GM12873 (cell line): ENCODE measurements around the gene GNG13.

Experiments used
- TF ChIP-seq, protein P1 (sequence below): IDR thresholded peaks from 2 replicates; pipeline ENCODE4 v1.5.1; 2012; ENCODE audit warnings: low read depth, mild to moderate bottlenecking, moderate library complexity, low read length, control low read depth; ENCODE audit not compliant: insufficient read depth; ENCODE audit errors: missing control alignments

GNG13 gene

DNA sequence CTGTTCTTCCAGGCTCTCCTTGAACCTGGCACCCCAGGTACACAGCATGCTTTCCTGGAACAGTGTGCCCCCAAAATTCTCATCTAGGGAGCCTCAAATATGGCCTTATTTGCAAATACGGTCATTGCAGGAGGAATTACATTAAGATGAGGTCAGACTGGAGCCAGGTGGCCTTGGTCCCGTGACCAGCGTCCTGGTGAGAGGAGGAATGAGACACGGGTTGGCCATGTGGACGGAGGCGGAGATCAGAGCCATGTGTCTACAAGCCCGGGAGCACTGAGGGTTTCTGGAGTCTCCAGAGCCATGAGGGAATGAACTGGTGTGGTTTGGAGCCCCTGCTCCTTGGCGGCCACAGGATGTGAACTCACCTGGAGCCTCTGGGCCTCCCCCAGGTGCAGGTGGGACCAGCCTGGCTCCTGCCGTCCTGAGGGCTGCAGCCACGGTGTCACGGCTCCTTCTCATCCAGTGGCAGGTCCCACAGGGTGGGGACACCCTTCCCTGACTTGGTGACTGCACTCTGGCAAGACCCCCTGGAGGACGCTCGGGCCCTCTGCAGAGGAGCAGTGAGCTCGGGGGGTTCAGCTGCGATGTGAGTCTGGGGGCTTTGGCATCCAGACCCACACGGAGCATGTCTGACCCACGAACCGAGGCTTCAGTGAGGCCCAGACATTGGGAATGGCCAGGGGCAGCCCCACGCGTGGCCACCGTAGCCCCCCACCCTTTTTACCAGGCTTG is 21.8 kb upstream of the GNG13 start:
- TF ChIP-seq, protein P1, sequence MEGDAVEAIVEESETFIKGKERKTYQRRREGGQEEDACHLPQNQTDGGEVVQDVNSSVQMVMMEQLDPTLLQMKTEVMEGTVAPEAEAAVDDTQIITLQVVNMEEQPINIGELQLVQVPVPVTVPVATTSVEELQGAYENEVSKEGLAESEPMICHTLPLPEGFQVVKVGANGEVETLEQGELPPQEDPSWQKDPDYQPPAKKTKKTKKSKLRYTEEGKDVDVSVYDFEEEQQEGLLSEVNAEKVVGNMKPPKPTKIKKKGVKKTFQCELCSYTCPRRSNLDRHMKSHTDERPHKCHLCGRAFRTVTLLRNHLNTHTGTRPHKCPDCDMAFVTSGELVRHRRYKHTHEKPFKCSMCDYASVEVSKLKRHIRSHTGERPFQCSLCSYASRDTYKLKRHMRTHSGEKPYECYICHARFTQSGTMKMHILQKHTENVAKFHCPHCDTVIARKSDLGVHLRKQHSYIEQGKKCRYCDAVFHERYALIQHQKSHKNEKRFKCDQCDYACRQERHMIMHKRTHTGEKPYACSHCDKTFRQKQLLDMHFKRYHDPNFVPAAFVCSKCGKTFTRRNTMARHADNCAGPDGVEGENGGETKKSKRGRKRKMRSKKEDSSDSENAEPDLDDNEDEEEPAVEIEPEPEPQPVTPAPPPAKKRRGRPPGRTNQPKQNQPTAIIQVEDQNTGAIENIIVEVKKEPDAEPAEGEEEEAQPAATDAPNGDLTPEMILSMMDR = no peak

DNA sequence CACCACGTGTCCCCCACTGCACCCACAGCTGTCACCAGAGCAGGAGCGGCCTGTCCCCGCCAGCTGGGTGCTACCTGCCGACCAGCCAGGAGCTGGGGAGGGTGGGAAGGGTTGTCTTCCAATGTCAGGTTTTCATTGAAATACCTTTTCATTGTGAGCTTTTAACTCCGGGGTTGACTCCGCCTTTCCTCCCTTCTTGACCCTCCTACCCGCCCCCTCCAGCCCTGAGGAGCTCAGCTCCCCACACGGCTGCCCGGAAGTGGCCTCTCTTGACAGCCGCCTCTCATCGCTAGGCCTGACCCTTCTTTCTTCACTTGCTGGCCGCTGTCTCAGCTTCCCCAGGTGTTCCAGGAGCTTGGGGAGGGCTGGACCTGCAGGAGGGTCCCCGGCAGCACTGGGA is 21.2 kb upstream of the GNG13 start:
- TF ChIP-seq, protein P1 = no peak

DNA sequence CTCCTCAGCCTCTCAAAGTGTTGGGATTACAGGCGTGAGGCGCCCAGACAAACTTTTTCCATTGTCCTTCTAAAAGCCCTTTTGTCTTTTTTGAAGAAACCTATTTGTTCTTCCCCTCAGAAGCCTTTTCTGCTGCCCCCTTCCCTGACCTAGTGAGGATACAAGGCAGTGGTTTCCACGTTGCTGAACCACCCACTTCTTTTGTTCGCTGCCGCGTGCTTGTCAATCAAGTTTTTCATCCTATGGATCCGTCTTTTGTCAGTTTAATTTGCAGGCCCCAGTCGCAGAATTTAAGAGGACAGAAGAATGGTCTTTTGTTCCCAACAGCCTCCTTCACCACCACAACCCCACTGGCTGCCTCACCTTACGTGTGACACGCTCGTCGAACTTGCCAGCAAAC is 20.2 kb upstream of the GNG13 start:
- TF ChIP-seq, protein P1 = no peak

DNA sequence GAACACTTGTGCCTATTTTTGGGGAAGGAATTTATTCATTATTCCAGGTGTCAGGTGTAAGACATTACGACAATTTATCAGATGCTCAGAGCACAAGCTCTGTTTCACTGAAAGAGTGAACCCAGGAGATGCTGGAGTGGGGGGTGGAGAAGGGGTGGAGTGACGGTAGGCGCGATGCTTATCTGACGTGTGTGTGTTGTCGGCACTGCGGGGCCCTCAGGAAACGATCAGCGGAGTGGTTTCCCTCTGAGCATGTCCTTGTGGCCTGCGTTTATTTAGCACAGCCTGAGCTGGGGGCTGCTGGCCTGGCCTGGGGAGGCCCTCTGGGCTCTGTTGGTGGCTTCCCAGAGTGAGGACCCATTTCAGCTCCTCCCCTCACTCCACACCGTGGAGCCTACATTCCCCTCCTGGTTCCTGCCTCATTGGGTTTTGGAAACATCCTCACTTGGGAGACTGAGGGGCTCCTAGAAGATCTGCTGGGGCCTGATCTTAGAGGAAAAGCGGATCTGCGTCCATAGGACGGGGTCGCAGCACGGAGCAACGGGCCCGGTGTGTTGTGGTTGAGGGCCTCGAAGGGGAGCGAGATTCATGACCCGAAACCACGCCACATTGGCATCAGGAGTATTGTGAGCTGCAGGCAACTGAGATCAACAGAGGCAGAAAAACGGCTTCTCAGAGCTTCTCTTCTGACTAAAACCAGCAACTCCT is 19.0 kb upstream of the GNG13 start:
- TF ChIP-seq, protein P1 = no peak

DNA sequence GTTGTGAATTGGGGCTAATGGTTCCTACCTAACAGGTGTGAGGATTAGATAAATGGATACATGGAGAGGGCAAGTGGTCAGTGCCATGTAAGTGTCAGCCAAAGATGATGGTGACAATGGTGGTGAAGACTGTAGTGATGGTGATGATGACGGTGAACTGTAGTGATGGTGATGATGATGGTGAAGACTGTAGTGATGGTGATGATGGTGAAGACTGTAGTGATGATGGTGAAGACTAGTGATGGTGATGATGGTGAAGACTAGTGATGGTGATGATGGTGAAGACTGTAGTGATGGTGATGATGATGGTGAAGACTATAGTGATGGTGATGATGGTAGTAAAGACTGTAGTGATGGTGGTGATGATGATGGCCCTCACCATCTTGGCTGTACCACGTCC is 18.1 kb upstream of the GNG13 start:
- TF ChIP-seq, protein P1 = no peak

DNA sequence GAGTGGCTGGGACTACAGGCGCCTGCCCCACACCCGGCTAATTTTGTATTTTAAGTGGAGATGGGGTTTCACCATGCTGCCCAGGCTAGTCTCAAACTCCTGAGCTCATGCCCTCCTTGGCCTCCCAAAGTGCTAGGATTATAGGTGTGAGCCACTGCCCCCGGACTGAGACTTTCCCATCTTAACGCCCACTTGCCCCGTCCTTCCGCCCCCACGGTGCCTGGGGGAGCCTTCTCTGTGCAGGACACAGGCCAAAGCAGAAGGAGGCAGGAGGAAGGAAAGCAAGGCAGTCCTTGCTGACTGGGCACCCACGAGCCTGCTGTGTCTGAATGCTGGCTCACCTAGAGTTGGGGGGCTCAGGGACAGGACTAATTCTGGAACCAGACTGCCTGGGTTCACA is 17.6 kb upstream of the GNG13 start:
- TF ChIP-seq, protein P1 = no peak

DNA sequence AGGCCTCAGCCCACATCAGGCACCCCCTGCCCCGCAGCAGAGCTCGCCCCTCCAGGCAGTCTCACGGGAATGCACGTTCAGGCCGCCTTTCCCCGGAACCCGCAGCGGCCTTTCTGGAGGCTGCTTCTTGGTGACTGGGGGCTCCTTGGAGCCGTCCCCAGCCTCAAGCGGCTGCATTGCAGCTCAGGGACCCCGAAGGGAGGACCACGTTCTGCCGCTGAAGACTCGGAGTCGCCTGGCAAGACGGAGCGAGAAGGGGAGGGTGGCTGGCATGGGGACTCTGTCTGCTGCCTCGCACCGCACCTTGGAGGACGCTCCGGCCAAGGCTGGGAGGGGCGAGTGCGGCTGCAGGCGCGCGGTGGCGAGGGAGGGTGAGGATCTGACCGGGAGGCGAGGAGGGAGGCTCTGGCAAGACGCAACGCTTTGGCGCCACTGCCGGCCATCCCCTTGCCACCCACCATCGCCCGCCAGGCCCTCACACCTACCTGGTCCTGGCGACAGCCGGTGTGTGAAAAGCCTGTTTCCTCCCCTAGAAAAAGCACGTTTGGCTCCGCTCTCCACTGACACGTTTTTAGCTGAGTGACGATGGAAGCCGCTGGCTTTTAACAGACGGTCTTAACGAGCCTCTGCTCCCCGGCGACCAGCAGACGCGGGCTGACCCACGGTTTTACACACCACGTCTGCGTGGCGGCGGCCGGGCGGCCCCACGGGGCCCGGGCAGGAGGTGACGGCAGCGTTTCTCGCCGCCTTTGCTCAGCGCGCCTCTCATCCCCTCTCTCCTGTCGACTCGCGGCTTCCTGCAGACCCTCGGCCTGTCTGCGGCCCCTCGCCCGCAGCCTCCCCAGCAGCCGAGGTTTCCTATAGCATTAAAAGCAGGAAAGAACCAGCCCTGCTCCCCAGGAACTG is 16.7 kb upstream of the GNG13 start:
- TF ChIP-seq, protein P1 = no peak
